ENCODE measurements around the gene AATK. TPM values are rescaled to one million over a fixed set of nuclear protein-coding genes. Genes with fewer than 3 reads are reported as not detected.

The AATK gene
- total and polyA plus RNA-seq, 4 experiments from 2014 or later = 0.09 to 2.1 (median 0.77) TPM

- no peaks in the 10 kb centered on the region for H3K9me3 ChIP-seq (ENCODE audit: control insufficient read depth in 1 of 2, low read length in 2 of 2)
- Mint-ChIP-seq H3K27ac (no peak overlapping the region), H3K4me1 (peaks cover 0 to 2% (median 0%) of the 10 kb centered on the region in 4 donors), H3K4me3 (no peak overlapping the region), H3K9me3 (no peaks in the 10 kb centered on the region), H3K36me3 (no peaks in the 10 kb centered on the region), H3K27me3 (no peaks in the 10 kb centered on the region)
- H3K27ac ChIP-seq (ENCODE audit: low read depth, low read length) = no peak overlapping the region
- H3K4me3 ChIP-seq (ENCODE audit: low read length in 2 of 2) = no peak overlapping the region
- H3K4me1 ChIP-seq (ENCODE audit: insufficient read depth, low read length) = no peaks in the 10 kb centered on the region
- POLR2A ChIA-PET (ENCODE audit: partially characterized antibody) = no interaction called here
- no peaks in the 10 kb centered on the region for H3K27me3 ChIP-seq (ENCODE audit: insufficient read depth, low read length)
- no peak for DNase-seq
- intact Hi-C loops (cut with micrococcal nuclease) = no loop called here
- CTCF ChIA-PET (ENCODE audit: partially characterized antibody) = no interaction called here
- H3K36me3 ChIP-seq (ENCODE audit: insufficient read depth, low read length) = no peaks in the 10 kb centered on the region
Measured at GRCh38 chr17:81208651-81209050, 42.6 kb upstream of the AATK start.

GRCh38 chr17:81207610-81208581 is 41.9 kb upstream of the AATK start:
- H3K4me3 ChIP-seq (ENCODE audit: low read length in 2 of 2) = no peak overlapping the region
- DNase-seq = no peak
- Mint-ChIP-seq H3K4me3 (no peak overlapping the region), H3K27me3 (no peaks in the 10 kb centered on the region), H3K27ac (peak overlapping the region in 1 of 7 donors; percentile 83), H3K36me3 (no peaks in the 10 kb centered on the region), H3K9me3 (no peaks in the 10 kb centered on the region), H3K4me1 (peaks cover 0 to 2% (median 0%) of the 10 kb centered on the region in 4 donors)
- ChIA-PET POLR2A (ENCODE audit: partially characterized antibody) (no interaction called here), CTCF (ENCODE audit: partially characterized antibody) (interaction anchor here (1.5 kb wide), 1 partner anchor 66 kb away, joined by 3 read pairs; no protein-coding TSS in a partner anchor)
- no peaks in the 10 kb centered on the region for H3K9me3 ChIP-seq (ENCODE audit: control insufficient read depth in 1 of 2, low read length in 2 of 2)
- no peaks in the 10 kb centered on the region for H3K4me1 ChIP-seq (ENCODE audit: insufficient read depth, low read length)
- no peak overlapping the region for H3K27ac ChIP-seq (ENCODE audit: low read depth, low read length)
- intact Hi-C loops (cut with micrococcal nuclease) = no loop called here
- no peaks in the 10 kb centered on the region for H3K36me3 ChIP-seq (ENCODE audit: insufficient read depth, low read length)
- H3K27me3 ChIP-seq (ENCODE audit: insufficient read depth, low read length) = no peaks in the 10 kb centered on the region

GRCh38 chr17:81206657-81207056 is 40.6 kb upstream of the AATK start:
- Histone ChIP-seq H3K36me3 (ENCODE audit: insufficient read depth, low read length) (no peaks in the 10 kb centered on the region), H3K9me3 (ENCODE audit: control insufficient read depth in 1 of 2, low read length in 2 of 2) (no peaks in the 10 kb centered on the region), H3K27me3 (ENCODE audit: insufficient read depth, low read length) (no peaks in the 10 kb centered on the region), H3K4me1 (ENCODE audit: insufficient read depth, low read length) (no peaks in the 10 kb centered on the region), H3K4me3 (ENCODE audit: low read length in 2 of 2) (no peak overlapping the region), H3K27ac (ENCODE audit: low read depth, low read length) (no peak overlapping the region)
- intact Hi-C loops (cut with micrococcal nuclease) = no loop called here
- no peak overlapping the region for H3K4me3 Mint-ChIP-seq
- no peaks in the 10 kb centered on the region for H3K9me3 Mint-ChIP-seq
- H3K36me3 Mint-ChIP-seq = no peaks in the 10 kb centered on the region
- ChIA-PET CTCF (ENCODE audit: partially characterized antibody) (interaction anchor here (1.5 kb wide), 1 partner anchor 65 kb away, joined by 3 read pairs; no protein-coding TSS in a partner anchor), POLR2A (ENCODE audit: partially characterized antibody) (no interaction called here)
- H3K4me1 Mint-ChIP-seq = no peaks in the 10 kb centered on the region
- no peak for DNase-seq
- no peaks in the 10 kb centered on the region for H3K27me3 Mint-ChIP-seq
- no peak overlapping the region for H3K27ac Mint-ChIP-seq

GRCh38 chr17:81206166-81206565 is 40.1 kb upstream of the AATK start:
- intact Hi-C loops (cut with micrococcal nuclease) = no loop called here
- CTCF ChIA-PET (ENCODE audit: partially characterized antibody) = interaction anchor here (1.5 kb wide), 1 partner anchor 64 kb away, joined by 3 read pairs; no protein-coding TSS in a partner anchor
- no peaks in the 10 kb centered on the region for H3K4me1 Mint-ChIP-seq

GRCh38 chr17:81204578-81204977 is 38.6 kb upstream of the AATK start:
- Histone ChIP-seq H3K4me1 (ENCODE audit: insufficient read depth, low read length) (no peaks in the 10 kb centered on the region), H3K27ac (ENCODE audit: low read depth, low read length) (no peak overlapping the region), H3K4me3 (ENCODE audit: low read length in 2 of 2) (no peak overlapping the region), H3K9me3 (ENCODE audit: control insufficient read depth in 1 of 2, low read length in 2 of 2) (no peaks in the 10 kb centered on the region), H3K36me3 (ENCODE audit: insufficient read depth, low read length) (no peaks in the 10 kb centered on the region), H3K27me3 (ENCODE audit: insufficient read depth, low read length) (no peaks in the 10 kb centered on the region)
- Mint-ChIP-seq H3K4me3 (no peak overlapping the region), H3K9me3 (no peaks in the 10 kb centered on the region), H3K27me3 (no peaks in the 10 kb centered on the region), H3K36me3 (no peaks in the 10 kb centered on the region), H3K27ac (no peak overlapping the region), H3K4me1 (no peaks in the 10 kb centered on the region)
- ChIA-PET POLR2A (ENCODE audit: partially characterized antibody) (no interaction called here), CTCF (ENCODE audit: partially characterized antibody) (no interaction called here)
- no peak for DNase-seq
- intact Hi-C loops (cut with micrococcal nuclease) = no loop called here

More at GRCh38 chr17:81206166-81206565, 40.1 kb upstream of the AATK start:
- no peaks in the 10 kb centered on the region for H3K27me3 Mint-ChIP-seq
- Histone ChIP-seq H3K4me3 (ENCODE audit: low read length in 2 of 2) (no peak overlapping the region), H3K27me3 (ENCODE audit: insufficient read depth, low read length) (no peaks in the 10 kb centered on the region), H3K4me1 (ENCODE audit: insufficient read depth, low read length) (no peaks in the 10 kb centered on the region), H3K9me3 (ENCODE audit: control insufficient read depth in 1 of 2, low read length in 2 of 2) (no peaks in the 10 kb centered on the region), H3K27ac (ENCODE audit: low read depth, low read length) (no peak overlapping the region), H3K36me3 (ENCODE audit: insufficient read depth, low read length) (no peaks in the 10 kb centered on the region)
- H3K4me3 Mint-ChIP-seq = no peak overlapping the region
- no peak overlapping the region for H3K27ac Mint-ChIP-seq
- H3K9me3 Mint-ChIP-seq = no peaks in the 10 kb centered on the region
- H3K36me3 Mint-ChIP-seq = no peaks in the 10 kb centered on the region
- POLR2A ChIA-PET (ENCODE audit: partially characterized antibody) = no interaction called here
- DNase-seq = no peak

GRCh38 chr17:81203136-81203535 is 37.1 kb upstream of the AATK start:
- Mint-ChIP-seq H3K27me3 (no peaks in the 10 kb centered on the region), H3K36me3 (no peaks in the 10 kb centered on the region), H3K9me3 (no peaks in the 10 kb centered on the region), H3K4me1 (no peaks in the 10 kb centered on the region), H3K4me3 (no peak overlapping the region), H3K27ac (no peak overlapping the region)
- intact Hi-C loops (cut with micrococcal nuclease) = no loop called here
- Histone ChIP-seq H3K36me3 (ENCODE audit: insufficient read depth, low read length) (no peaks in the 10 kb centered on the region), H3K4me1 (ENCODE audit: insufficient read depth, low read length) (no peaks in the 10 kb centered on the region), H3K4me3 (ENCODE audit: low read length in 2 of 2) (no peak overlapping the region), H3K27ac (ENCODE audit: low read depth, low read length) (no peak overlapping the region), H3K27me3 (ENCODE audit: insufficient read depth, low read length) (no peaks in the 10 kb centered on the region), H3K9me3 (ENCODE audit: control insufficient read depth in 1 of 2, low read length in 2 of 2) (no peaks in the 10 kb centered on the region)
- ChIA-PET POLR2A (ENCODE audit: partially characterized antibody) (no interaction called here), CTCF (ENCODE audit: partially characterized antibody) (no interaction called here)
- no peak for DNase-seq

- intact Hi-C loops (cut with micrococcal nuclease) = no loop called here
- no peaks in the 10 kb centered on the region for H3K9me3 Mint-ChIP-seq
- H3K4me3 Mint-ChIP-seq = no peak overlapping the region
- Histone ChIP-seq H3K27ac (ENCODE audit: low read depth, low read length) (no peak overlapping the region), H3K36me3 (ENCODE audit: insufficient read depth, low read length) (no peaks in the 10 kb centered on the region), H3K9me3 (ENCODE audit: control insufficient read depth in 1 of 2, low read length in 2 of 2) (no peaks in the 10 kb centered on the region), H3K4me1 (ENCODE audit: insufficient read depth, low read length) (no peaks in the 10 kb centered on the region), H3K4me3 (ENCODE audit: low read length in 2 of 2) (no peak overlapping the region), H3K27me3 (ENCODE audit: insufficient read depth, low read length) (no peaks in the 10 kb centered on the region)
- H3K36me3 Mint-ChIP-seq = no peaks in the 10 kb centered on the region
- H3K27me3 Mint-ChIP-seq = no peaks in the 10 kb centered on the region
- H3K4me1 Mint-ChIP-seq = no peaks in the 10 kb centered on the region
- DNase-seq = no peak
- ChIA-PET CTCF (ENCODE audit: partially characterized antibody) (no interaction called here), POLR2A (ENCODE audit: partially characterized antibody) (no interaction called here)
- no peak overlapping the region for H3K27ac Mint-ChIP-seq
Measured at GRCh38 chr17:81202318-81202717, 36.3 kb upstream of the AATK start.
